Measurements from ENCODE around the gene KCNIP4. TPM values are rescaled to one million over a fixed set of nuclear protein-coding genes. Genes with fewer than 3 reads are reported as not detected.

The KCNIP4 gene
- total RNA-seq, 1 donor from 2014 or later, result 30.4 TPM

GRCh38 chr4:21806991-21807390 lies 141.6 kb downstream of the KCNIP4 start:
- H3K4me3 Mint-ChIP-seq (ENCODE audit: unreplicated experiment), result no peak overlapping the region
- TF ChIP-seq CTCF (IDR thresholded peaks at IDR 0.05; ENCODE audit: partially characterized antibody, unreplicated experiment), result no peak
- no peaks in the 10 kb centered on the region for H3K27me3 Mint-ChIP-seq (ENCODE audit: unreplicated experiment)
- H3K4me1 Mint-ChIP-seq (ENCODE audit: low read depth, unreplicated experiment), result peaks cover 2% of the 10 kb centered on the region
- no peak overlapping the region for H3K27ac Mint-ChIP-seq (ENCODE audit: unreplicated experiment)
- DNase-seq, result no peak
- H3K36me3 Mint-ChIP-seq (ENCODE audit: unreplicated experiment), result peaks cover 18% of the 10 kb centered on the region
- H3K9me3 Mint-ChIP-seq (ENCODE audit: unreplicated experiment), result no peaks in the 10 kb centered on the region

- DNase-seq, result no peak
- peaks cover 18% of the 10 kb centered on the region for H3K36me3 Mint-ChIP-seq (ENCODE audit: unreplicated experiment)
- H3K4me3 Mint-ChIP-seq (ENCODE audit: unreplicated experiment), result no peak overlapping the region
- TF ChIP-seq CTCF (IDR thresholded peaks at IDR 0.05; ENCODE audit: partially characterized antibody, unreplicated experiment), result no peak
- no peaks in the 10 kb centered on the region for H3K9me3 Mint-ChIP-seq (ENCODE audit: unreplicated experiment)
- no peak overlapping the region for H3K27ac Mint-ChIP-seq (ENCODE audit: unreplicated experiment)
- no peaks in the 10 kb centered on the region for H3K4me1 Mint-ChIP-seq (ENCODE audit: low read depth, unreplicated experiment)
- no peaks in the 10 kb centered on the region for H3K27me3 Mint-ChIP-seq (ENCODE audit: unreplicated experiment)
Observed at GRCh38 chr4:21802406-21802805, 146.2 kb downstream of the KCNIP4 start.

GRCh38 chr4:21801661-21802385 lies 146.7 kb downstream of the KCNIP4 start:
- Mint-ChIP-seq H3K36me3 (ENCODE audit: unreplicated experiment) (peaks cover 18% of the 10 kb centered on the region), H3K27me3 (ENCODE audit: unreplicated experiment) (no peaks in the 10 kb centered on the region), H3K9me3 (ENCODE audit: unreplicated experiment) (no peaks in the 10 kb centered on the region), H3K4me1 (ENCODE audit: low read depth, unreplicated experiment) (no peaks in the 10 kb centered on the region), H3K4me3 (ENCODE audit: unreplicated experiment) (no peak overlapping the region), H3K27ac (ENCODE audit: unreplicated experiment) (no peak overlapping the region)
- no peak for DNase-seq
- TF ChIP-seq CTCF (IDR thresholded peaks at IDR 0.05; ENCODE audit: partially characterized antibody, unreplicated experiment), result no peak

- Mint-ChIP-seq H3K27ac (ENCODE audit: unreplicated experiment) (no peak overlapping the region), H3K27me3 (ENCODE audit: unreplicated experiment) (no peaks in the 10 kb centered on the region), H3K9me3 (ENCODE audit: unreplicated experiment) (no peaks in the 10 kb centered on the region), H3K4me1 (ENCODE audit: low read depth, unreplicated experiment) (peaks cover 12% of the 10 kb centered on the region), H3K4me3 (ENCODE audit: unreplicated experiment) (no peak overlapping the region), H3K36me3 (ENCODE audit: unreplicated experiment) (no peaks in the 10 kb centered on the region)
- no peak for DNase-seq
- TF ChIP-seq CTCF (IDR thresholded peaks at IDR 0.05; ENCODE audit: partially characterized antibody, unreplicated experiment), result no peak
Observed at GRCh38 chr4:21795091-21795490, 153.5 kb downstream of the KCNIP4 start.

- H3K4me1 Mint-ChIP-seq (ENCODE audit: low read depth, unreplicated experiment), result peaks cover 18% of the 10 kb centered on the region
- no peaks in the 10 kb centered on the region for H3K27me3 Mint-ChIP-seq (ENCODE audit: unreplicated experiment)
- no peaks in the 10 kb centered on the region for H3K36me3 Mint-ChIP-seq (ENCODE audit: unreplicated experiment)
- no peak overlapping the region for H3K27ac Mint-ChIP-seq (ENCODE audit: unreplicated experiment)
- H3K9me3 Mint-ChIP-seq (ENCODE audit: unreplicated experiment), result no peaks in the 10 kb centered on the region
- no peak overlapping the region for H3K4me3 Mint-ChIP-seq (ENCODE audit: unreplicated experiment)
- TF ChIP-seq CTCF (IDR thresholded peaks at IDR 0.05; ENCODE audit: partially characterized antibody, unreplicated experiment), result no peak
- DNase-seq, result no peak
Observed at GRCh38 chr4:21792736-21793135, 155.8 kb downstream of the KCNIP4 start.

Measured in glutamatergic neuron (in vitro differentiated cells).